A549 (cell line): Measurements from ENCODE around the gene RAB37.

ENCODE experiments used
- GATA3 ChIP-seq: IDR thresholded peaks from 2 replicates; pipeline ENCODE4 v1.6.1; 2012; ENCODE audit warnings: borderline replicate concordance
- KDM1A ChIP-seq: fragments of 200-600 bp; sonication (generic); IDR thresholded peaks from 2 replicates; pipeline ENCODE4 v1.6.1; 2016; ENCODE audit warnings: low read depth, mild to moderate bottlenecking
- KDM5A ChIP-seq: fragments of 200-600 bp; sonication (generic); IDR thresholded peaks from 2 replicates; pipeline ENCODE4 v1.6.1; 2016; ENCODE audit warnings: antibody characterized with exemption, mild to moderate bottlenecking
- PBX3 ChIP-seq: IDR thresholded peaks from 2 replicates; pipeline ENCODE4 v1.6.1; 2012
- PHF8 ChIP-seq: fragments of 200-600 bp; sonication (generic); IDR thresholded peaks from 2 replicates; pipeline ENCODE4 v1.6.1; 2016; ENCODE audit warnings: low read depth, mild to moderate bottlenecking, antibody characterized with exemption, moderate library complexity, borderline replicate concordance
- POLR2A ChIP-seq: IDR thresholded peaks from 2 replicates; pipeline ENCODE4 v1.6.1; 2012; ENCODE audit warnings: mild to moderate bottlenecking, low read length
- POLR2AphosphoS2 ChIP-seq: conservative IDR thresholded peaks from 2 replicates; pipeline ENCODE4 v1.6.1; 2012; ENCODE audit warnings: low read length, improper control_type of control experiment, inconsistent platforms
- REST ChIP-seq: fragments of 200-600 bp; sonication (generic); IDR thresholded peaks from 2 replicates; pipeline ENCODE4 v1.6.1; 2016; ENCODE audit warnings: antibody characterized with exemption, mild to moderate bottlenecking, moderate library complexity
- SREBF2 ChIP-seq: fragments of 450-650 bp; IDR thresholded peaks from 2 replicates; pipeline ENCODE4 v1.6.1; 2014; ENCODE audit warnings: mild to moderate bottlenecking, moderate library complexity
- ZFP36 ChIP-seq: fragments of 450-650 bp; IDR thresholded peaks from 2 replicates; pipeline ENCODE4 v1.6.1; 2014; ENCODE audit warnings: borderline replicate concordance; ENCODE audit not compliant: partially characterized antibody
- TF ChIP-seq, protein P1 (sequence below): fragments of >200 bp; sonication (Bioruptor Twin); formaldehyde crosslinking; IDR thresholded peaks from 3 replicates; pipeline ENCODE4 v1.5.1; 2016

- TF ChIP-seq, protein P1, sequence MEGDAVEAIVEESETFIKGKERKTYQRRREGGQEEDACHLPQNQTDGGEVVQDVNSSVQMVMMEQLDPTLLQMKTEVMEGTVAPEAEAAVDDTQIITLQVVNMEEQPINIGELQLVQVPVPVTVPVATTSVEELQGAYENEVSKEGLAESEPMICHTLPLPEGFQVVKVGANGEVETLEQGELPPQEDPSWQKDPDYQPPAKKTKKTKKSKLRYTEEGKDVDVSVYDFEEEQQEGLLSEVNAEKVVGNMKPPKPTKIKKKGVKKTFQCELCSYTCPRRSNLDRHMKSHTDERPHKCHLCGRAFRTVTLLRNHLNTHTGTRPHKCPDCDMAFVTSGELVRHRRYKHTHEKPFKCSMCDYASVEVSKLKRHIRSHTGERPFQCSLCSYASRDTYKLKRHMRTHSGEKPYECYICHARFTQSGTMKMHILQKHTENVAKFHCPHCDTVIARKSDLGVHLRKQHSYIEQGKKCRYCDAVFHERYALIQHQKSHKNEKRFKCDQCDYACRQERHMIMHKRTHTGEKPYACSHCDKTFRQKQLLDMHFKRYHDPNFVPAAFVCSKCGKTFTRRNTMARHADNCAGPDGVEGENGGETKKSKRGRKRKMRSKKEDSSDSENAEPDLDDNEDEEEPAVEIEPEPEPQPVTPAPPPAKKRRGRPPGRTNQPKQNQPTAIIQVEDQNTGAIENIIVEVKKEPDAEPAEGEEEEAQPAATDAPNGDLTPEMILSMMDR: no peak
- TF ChIP-seq KDM1A (no peak), POLR2A (no peak), SREBF2 (no peak), POLR2AphosphoS2 (no peak), GATA3 (no peak), PHF8 (no peak), REST (no peak), PBX3 (no peak), ZFP36 (no peak), KDM5A (no peak)
Measured at GRCh38 chr17:74691151-74691550, 45.9 kb upstream of the RAB37 start.
